ENCODE measurements around the gene CHD2.
"Not testable (repeated sequence)": the region's sequence is repeated elsewhere in the genome, so short reads cannot be mapped to it uniquely, and the experiment has no call there.

Gene CHD2

GRCh38 chr15:92907229-92907628 is 7.1 kb downstream of the CHD2 start:
- H3K36me3 ChIP-seq (ENCODE audit: control insufficient read depth in 2 of 2, insufficient read depth in 2 of 2, low read length in 2 of 2): no peaks in the 10 kb centered on the region
- peak overlapping the region in 1 of 2 donors; percentile 25 for H3K9ac ChIP-seq (ENCODE audit: low read length in 2 of 2)
- peak overlapping the region; percentile 92 for H3K27ac ChIP-seq (ENCODE audit: low read length)
- H3K4me1 ChIP-seq (ENCODE audit: control insufficient read depth, insufficient read depth, low read length): peaks cover 34% of the 10 kb centered on the region
- no peaks in the 10 kb centered on the region for H3K9me3 ChIP-seq (ENCODE audit: control insufficient read depth in 2 of 2, low read length in 2 of 2)
- no peaks in the 10 kb centered on the region for H3K27me3 ChIP-seq (ENCODE audit: control insufficient read depth in 1 of 2, insufficient read depth in 2 of 2, low read length in 2 of 2)
- H3K4me3 ChIP-seq (ENCODE audit: low read length in 2 of 2): peak overlapping the region in 1 of 2 donors; percentile 2

GRCh38 chr15:92907896-92908712 is 8.0 kb downstream of the CHD2 start:
- Histone ChIP-seq H3K9ac (ENCODE audit: low read length in 2 of 2) (peak overlapping the region; percentile 1 to 16), H3K27me3 (ENCODE audit: control insufficient read depth in 1 of 2, insufficient read depth in 2 of 2, low read length in 2 of 2) (no peaks in the 10 kb centered on the region), H3K9me3 (ENCODE audit: control insufficient read depth in 2 of 2, low read length in 2 of 2) (no peaks in the 10 kb centered on the region), H3K27ac (ENCODE audit: low read length) (peak overlapping the region; percentile 92), H3K4me3 (ENCODE audit: low read length in 2 of 2) (peak overlapping the region; percentile 39 to 58), H3K36me3 (ENCODE audit: control insufficient read depth in 2 of 2, insufficient read depth in 2 of 2, low read length in 2 of 2) (no peaks in the 10 kb centered on the region), H3K4me1 (ENCODE audit: control insufficient read depth, insufficient read depth, low read length) (peaks cover 35% of the 10 kb centered on the region)

- no peaks in the 10 kb centered on the region for H3K36me3 ChIP-seq (ENCODE audit: control insufficient read depth in 2 of 2, insufficient read depth in 2 of 2, low read length in 2 of 2)
- H3K9ac ChIP-seq (ENCODE audit: low read length in 2 of 2): no peak overlapping the region
- H3K27ac ChIP-seq (ENCODE audit: low read length): peak overlapping the region; percentile 92
- H3K27me3 ChIP-seq (ENCODE audit: control insufficient read depth in 1 of 2, insufficient read depth in 2 of 2, low read length in 2 of 2): no peaks in the 10 kb centered on the region
- H3K4me1 ChIP-seq (ENCODE audit: control insufficient read depth, insufficient read depth, low read length): peaks cover 33% of the 10 kb centered on the region
- H3K4me3 ChIP-seq (ENCODE audit: low read length in 2 of 2): peak overlapping the region; percentile 39 to 58
- H3K9me3 ChIP-seq (ENCODE audit: control insufficient read depth in 2 of 2, low read length in 2 of 2): no peaks in the 10 kb centered on the region
Observed at GRCh38 chr15:92908713-92909057, 8.6 kb downstream of the CHD2 start.

- Histone ChIP-seq H3K9ac (ENCODE audit: low read length in 2 of 2) (no peak overlapping the region), H3K27ac (ENCODE audit: low read length) (peak overlapping the region; percentile 92), H3K9me3 (ENCODE audit: control insufficient read depth in 2 of 2, low read length in 2 of 2) (no peaks in the 10 kb centered on the region), H3K36me3 (ENCODE audit: control insufficient read depth in 2 of 2, insufficient read depth in 2 of 2, low read length in 2 of 2) (no peaks in the 10 kb centered on the region), H3K27me3 (ENCODE audit: control insufficient read depth in 1 of 2, insufficient read depth in 2 of 2, low read length in 2 of 2) (no peaks in the 10 kb centered on the region), H3K4me3 (ENCODE audit: low read length in 2 of 2) (peak overlapping the region; percentile 4 to 29), H3K4me1 (ENCODE audit: control insufficient read depth, insufficient read depth, low read length) (peaks cover 33% of the 10 kb centered on the region)
Observed at GRCh38 chr15:92909136-92909781, 9.1 kb downstream of the CHD2 start.

GRCh38 chr15:92910451-92910850 is 10.3 kb downstream of the CHD2 start:
- Histone ChIP-seq H3K4me3 (ENCODE audit: low read length in 2 of 2) (peak overlapping the region in 1 of 2 donors; percentile 30), H3K9ac (ENCODE audit: low read length in 2 of 2) (no peak overlapping the region), H3K4me1 (ENCODE audit: control insufficient read depth, insufficient read depth, low read length) (peaks cover 35% of the 10 kb centered on the region)

GRCh38 chr15:92914103-92914499 is 14.0 kb downstream of the CHD2 start:
- no peaks in the 10 kb centered on the region for H3K36me3 ChIP-seq (ENCODE audit: control insufficient read depth in 2 of 2, insufficient read depth in 2 of 2, low read length in 2 of 2)
- H3K9ac ChIP-seq (ENCODE audit: low read length in 2 of 2): no peak overlapping the region
- no peak overlapping the region for H3K4me3 ChIP-seq (ENCODE audit: low read length in 2 of 2)
- H3K27me3 ChIP-seq (ENCODE audit: control insufficient read depth in 1 of 2, insufficient read depth in 2 of 2, low read length in 2 of 2): no peaks in the 10 kb centered on the region
- H3K4me1 ChIP-seq (ENCODE audit: control insufficient read depth, insufficient read depth, low read length): peaks cover 25% of the 10 kb centered on the region
- H3K27ac ChIP-seq (ENCODE audit: low read length): no peak overlapping the region
- no peaks in the 10 kb centered on the region for H3K9me3 ChIP-seq (ENCODE audit: control insufficient read depth in 2 of 2, low read length in 2 of 2)

More at GRCh38 chr15:92910451-92910850, 10.3 kb downstream of the CHD2 start:
- Histone ChIP-seq H3K27ac (ENCODE audit: low read length) (peak overlapping the region; percentile 18), H3K27me3 (ENCODE audit: control insufficient read depth in 1 of 2, insufficient read depth in 2 of 2, low read length in 2 of 2) (no peaks in the 10 kb centered on the region), H3K36me3 (ENCODE audit: control insufficient read depth in 2 of 2, insufficient read depth in 2 of 2, low read length in 2 of 2) (no peaks in the 10 kb centered on the region), H3K9me3 (ENCODE audit: control insufficient read depth in 2 of 2, low read length in 2 of 2) (no peaks in the 10 kb centered on the region)

GRCh38 chr15:92914768-92915221 is 14.7 kb downstream of the CHD2 start:
- Histone ChIP-seq H3K9ac (ENCODE audit: low read length in 2 of 2) (peak overlapping the region in 1 of 2 donors; percentile 12), H3K36me3 (ENCODE audit: control insufficient read depth in 2 of 2, insufficient read depth in 2 of 2, low read length in 2 of 2) (no peaks in the 10 kb centered on the region), H3K9me3 (ENCODE audit: control insufficient read depth in 2 of 2, low read length in 2 of 2) (no peaks in the 10 kb centered on the region), H3K4me3 (ENCODE audit: low read length in 2 of 2) (peak overlapping the region in 1 of 2 donors; percentile 42), H3K27me3 (ENCODE audit: control insufficient read depth in 1 of 2, insufficient read depth in 2 of 2, low read length in 2 of 2) (no peaks in the 10 kb centered on the region), H3K4me1 (ENCODE audit: control insufficient read depth, insufficient read depth, low read length) (peaks cover 20% of the 10 kb centered on the region), H3K27ac (ENCODE audit: low read length) (no peak overlapping the region)

- H3K36me3 ChIP-seq (ENCODE audit: control insufficient read depth in 2 of 2, insufficient read depth in 2 of 2, low read length in 2 of 2): no peaks in the 10 kb centered on the region
- no peak overlapping the region for H3K9ac ChIP-seq (ENCODE audit: low read length in 2 of 2)
- H3K27ac ChIP-seq (ENCODE audit: low read length): peak overlapping the region; percentile 26
- H3K27me3 ChIP-seq (ENCODE audit: control insufficient read depth in 1 of 2, insufficient read depth in 2 of 2, low read length in 2 of 2): no peaks in the 10 kb centered on the region
- H3K9me3 ChIP-seq (ENCODE audit: control insufficient read depth in 2 of 2, low read length in 2 of 2): no peaks in the 10 kb centered on the region
- no peak overlapping the region for H3K4me3 ChIP-seq (ENCODE audit: low read length in 2 of 2)
- H3K4me1 ChIP-seq (ENCODE audit: control insufficient read depth, insufficient read depth, low read length): peaks cover 18% of the 10 kb centered on the region
Observed at GRCh38 chr15:92915766-92916435, 15.8 kb downstream of the CHD2 start.

GRCh38 chr15:92917598-92918407 is 17.7 kb downstream of the CHD2 start:
- Histone ChIP-seq H3K4me3 (ENCODE audit: low read length in 2 of 2) (peak overlapping the region; percentile 16 to 36), H3K4me1 (ENCODE audit: control insufficient read depth, insufficient read depth, low read length) (peaks cover 32% of the 10 kb centered on the region), H3K9ac (ENCODE audit: low read length in 2 of 2) (no peak overlapping the region), H3K36me3 (ENCODE audit: control insufficient read depth in 2 of 2, insufficient read depth in 2 of 2, low read length in 2 of 2) (no peaks in the 10 kb centered on the region), H3K9me3 (ENCODE audit: control insufficient read depth in 2 of 2, low read length in 2 of 2) (no peaks in the 10 kb centered on the region), H3K27me3 (ENCODE audit: control insufficient read depth in 1 of 2, insufficient read depth in 2 of 2, low read length in 2 of 2) (no peaks in the 10 kb centered on the region), H3K27ac (ENCODE audit: low read length) (peak overlapping the region; percentile 66)

GRCh38 chr15:92918881-92919280 is 18.8 kb downstream of the CHD2 start:
- peaks cover 30% of the 10 kb centered on the region for H3K4me1 ChIP-seq (ENCODE audit: control insufficient read depth, insufficient read depth, low read length)
- not testable (repeated sequence) for H3K36me3 ChIP-seq (ENCODE audit: control insufficient read depth in 2 of 2, insufficient read depth in 2 of 2, low read length in 2 of 2); H3K27ac ChIP-seq (ENCODE audit: low read length)

More at GRCh38 chr15:92918881-92919280, 18.8 kb downstream of the CHD2 start:
- not testable (repeated sequence) for H3K27me3 ChIP-seq (ENCODE audit: control insufficient read depth in 1 of 2, insufficient read depth in 2 of 2, low read length in 2 of 2); H3K9me3 ChIP-seq (ENCODE audit: control insufficient read depth in 2 of 2, low read length in 2 of 2); H3K4me3 ChIP-seq (ENCODE audit: low read length in 2 of 2); H3K9ac ChIP-seq (ENCODE audit: low read length in 2 of 2)
